HCT116 (cell line): ENCODE measurements around the gene DOK6.

Experiments
- POLR2AphosphoS5 ChIP-seq: IDR thresholded peaks from 2 replicates; pipeline ENCODE4 v1.6.1; 2011; ENCODE audit warnings: mild to moderate bottlenecking, low read depth, low read length, moderate library complexity
- ZFX ChIP-seq: fragments of 450-650 bp; IDR thresholded peaks from 2 replicates; pipeline ENCODE4 v1.6.1; 2017
- ZNF274 ChIP-seq: fragments of 200-500 bp; sonication (Bioruptor generic); IDR thresholded peaks from 2 replicates; pipeline ENCODE4 v1.6.1; 2014; ENCODE audit warnings: mild to moderate bottlenecking, low read depth, low read length, inconsistent platforms
- TF ChIP-seq, protein P1 (sequence below), 3 experiments: fragments of 200-600 bp in 1 of 3; sonication (generic) in 1 of 3; IDR thresholded peaks in 2 of 3; conservative IDR thresholded peaks in 1 of 3; 2 replicates each; pipeline ENCODE4 v1.5.1; 2012 to 2017; ENCODE audit warnings: low read depth in 2 of 3, low read length in 2 of 3, antibody characterized with exemption in 1 of 3, borderline replicate concordance in 1 of 3, control low read depth in 1 of 3, mild to moderate bottlenecking in 1 of 3, mixed read lengths in 1 of 3, mixed run types in 1 of 3, moderate library complexity in 1 of 3; ENCODE audit not compliant: insufficient read depth in 1 of 3

- TF ChIP-seq, protein P1, sequence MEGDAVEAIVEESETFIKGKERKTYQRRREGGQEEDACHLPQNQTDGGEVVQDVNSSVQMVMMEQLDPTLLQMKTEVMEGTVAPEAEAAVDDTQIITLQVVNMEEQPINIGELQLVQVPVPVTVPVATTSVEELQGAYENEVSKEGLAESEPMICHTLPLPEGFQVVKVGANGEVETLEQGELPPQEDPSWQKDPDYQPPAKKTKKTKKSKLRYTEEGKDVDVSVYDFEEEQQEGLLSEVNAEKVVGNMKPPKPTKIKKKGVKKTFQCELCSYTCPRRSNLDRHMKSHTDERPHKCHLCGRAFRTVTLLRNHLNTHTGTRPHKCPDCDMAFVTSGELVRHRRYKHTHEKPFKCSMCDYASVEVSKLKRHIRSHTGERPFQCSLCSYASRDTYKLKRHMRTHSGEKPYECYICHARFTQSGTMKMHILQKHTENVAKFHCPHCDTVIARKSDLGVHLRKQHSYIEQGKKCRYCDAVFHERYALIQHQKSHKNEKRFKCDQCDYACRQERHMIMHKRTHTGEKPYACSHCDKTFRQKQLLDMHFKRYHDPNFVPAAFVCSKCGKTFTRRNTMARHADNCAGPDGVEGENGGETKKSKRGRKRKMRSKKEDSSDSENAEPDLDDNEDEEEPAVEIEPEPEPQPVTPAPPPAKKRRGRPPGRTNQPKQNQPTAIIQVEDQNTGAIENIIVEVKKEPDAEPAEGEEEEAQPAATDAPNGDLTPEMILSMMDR (IDR thresholded peaks at IDR 0.05 in 2 of 3, conservative IDR thresholded peaks at IDR 0.05 in 1 of 3; ENCODE audit: borderline replicate concordance in 1 of 3, insufficient read depth in 1 of 3, low read depth in 2 of 3, low read length in 2 of 3) = no peak
- TF ChIP-seq ZNF274 (no peak), ZFX (no peak), POLR2AphosphoS5 (no peak)
Measured at GRCh38 chr18:69597561-69597960, 196.9 kb downstream of the DOK6 start.
